Measurements from ENCODE around the gene UPF3B. TPM values are rescaled to one million over a fixed set of nuclear protein-coding genes. Genes with fewer than 3 reads are reported as not detected.
"Not testable (repeated sequence)": the region's sequence is repeated elsewhere in the genome, so short reads cannot be mapped to it uniquely, and the experiment has no call there.

UPF3B gene
- total RNA-seq, 4 donors from 2014 or later: 3.2 to 4.4 (median 3.9) TPM

DNA sequence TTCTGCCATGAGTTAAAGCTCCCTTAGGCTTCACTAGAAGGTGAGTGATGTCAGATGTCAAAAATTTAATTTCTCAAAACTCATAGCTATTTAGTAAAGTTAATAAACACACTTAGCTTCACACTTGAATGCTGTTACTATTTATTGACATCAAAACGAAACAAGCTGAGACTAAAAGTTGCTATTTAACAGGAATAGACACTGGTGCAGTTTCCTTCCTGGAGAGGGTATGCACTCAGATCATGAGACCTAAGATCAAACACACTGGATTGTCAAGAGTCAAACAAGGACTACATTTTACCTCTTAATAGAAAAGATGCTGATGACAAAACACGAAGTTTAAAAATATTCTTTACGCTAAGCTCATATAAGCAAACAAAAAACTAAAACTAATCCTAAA lies 18.9 kb downstream of the UPF3B start:
- no peaks in the 10 kb centered on the region for H3K9me3 ChIP-seq
- peaks cover 8 to 12% of the 10 kb centered on the region in 2 donors for H3K36me3 ChIP-seq
- H3K27me3 ChIP-seq: no peaks in the 10 kb centered on the region
- 91 to 94% methylated on average over 3 of the region's 3 CpGs for WGBS, 2 donors
- H3K27ac ChIP-seq: no peak overlapping the region
- no peak for DNase-seq
- intact Hi-C loops (cut with DNase I): no loop called here
- TF ChIP-seq CTCF (IDR thresholded peaks at IDR 0.05): no peak
- no peak for TF ChIP-seq POLR2A (IDR thresholded peaks at IDR 0.05)
- H3K4me3 ChIP-seq (replicated peaks in 1 of 3): no peak overlapping the region
- H3K4me1 ChIP-seq: no peaks in the 10 kb centered on the region

DNA sequence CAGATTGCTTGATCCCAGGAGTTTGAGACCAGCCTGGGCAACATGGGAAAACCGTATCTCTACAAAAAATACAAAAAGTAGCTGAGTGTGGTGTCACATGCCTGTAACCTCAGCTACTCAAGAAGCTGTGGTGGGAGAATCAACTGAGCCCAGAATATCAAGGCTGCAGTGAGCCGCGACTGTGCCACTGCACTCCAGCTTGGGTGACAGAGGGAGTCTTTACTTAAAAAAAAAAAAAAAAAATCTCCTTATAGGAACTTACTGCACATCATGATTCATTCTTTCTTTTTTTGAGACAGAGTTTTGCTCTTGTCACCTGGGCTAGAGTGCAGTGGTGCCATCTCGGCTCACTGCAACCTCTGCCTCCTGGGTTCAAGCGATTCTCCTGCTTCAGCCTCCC lies 24.3 kb downstream of the UPF3B start:
- H3K36me3 ChIP-seq: no peaks in the 10 kb centered on the region
- no peak overlapping the region for H3K4me3 ChIP-seq (replicated peaks in 1 of 3)
- peak; percentile 35 to 40 for DNase-seq
- TF ChIP-seq CTCF (IDR thresholded peaks at IDR 0.05) (no peak), POLR2A (IDR thresholded peaks at IDR 0.05) (no peak)
- no peak overlapping the region for H3K27ac ChIP-seq
- WGBS, 2 donors: 84 to 85% methylated on average over 5 of the region's 5 CpGs
- H3K4me1 ChIP-seq: no peaks in the 10 kb centered on the region
- intact Hi-C loops (cut with DNase I): no loop called here
- H3K9me3 ChIP-seq: no peaks in the 10 kb centered on the region
- H3K27me3 ChIP-seq: no peaks in the 10 kb centered on the region

DNA sequence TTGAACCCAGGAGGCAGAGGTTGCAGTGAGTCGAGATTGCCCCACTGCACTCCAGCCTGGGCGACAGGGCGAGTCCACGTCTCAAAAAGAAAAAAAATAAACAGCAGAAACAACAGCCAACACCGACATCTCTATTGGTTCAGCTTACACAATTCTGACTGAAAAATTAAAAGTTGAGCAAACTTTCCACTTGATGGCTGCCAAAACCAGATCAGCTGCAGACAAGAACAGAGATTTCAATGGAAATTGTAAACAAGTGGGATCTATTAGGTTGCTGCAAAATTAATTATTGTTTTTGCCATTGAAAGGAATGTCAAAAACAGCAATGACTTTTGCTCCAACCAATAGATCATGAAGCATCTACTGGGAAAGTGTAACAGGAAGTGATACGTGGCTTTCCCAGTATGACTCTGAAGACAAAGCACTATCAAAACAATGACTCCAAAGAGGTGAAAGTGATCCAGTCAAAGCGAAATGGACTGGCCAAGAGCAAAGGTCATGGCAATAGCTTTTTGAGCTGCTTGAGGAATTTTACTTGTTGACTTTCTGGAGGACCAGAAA lies 26.3 kb downstream of the UPF3B start:
- intact Hi-C loops (cut with DNase I): no loop called here
- Histone ChIP-seq H3K4me1 (peaks cover 0 to 14% of the 10 kb centered on the region in 2 donors), H3K9me3 (no peaks in the 10 kb centered on the region), H3K4me3 (replicated peaks in 1 of 3) (no peak overlapping the region), H3K27ac (peak overlapping the region; percentile 26 to 67 (median 44)), H3K27me3 (no peaks in the 10 kb centered on the region), H3K36me3 (no peaks in the 10 kb centered on the region)
- TF ChIP-seq POLR2A (IDR thresholded peaks at IDR 0.05) (no peak), CTCF (IDR thresholded peaks at IDR 0.05) (no peak)
- 51 to 54% methylated on average over 7 of the region's 7 CpGs for WGBS, 2 donors
- DNase-seq: no peak

DNA sequence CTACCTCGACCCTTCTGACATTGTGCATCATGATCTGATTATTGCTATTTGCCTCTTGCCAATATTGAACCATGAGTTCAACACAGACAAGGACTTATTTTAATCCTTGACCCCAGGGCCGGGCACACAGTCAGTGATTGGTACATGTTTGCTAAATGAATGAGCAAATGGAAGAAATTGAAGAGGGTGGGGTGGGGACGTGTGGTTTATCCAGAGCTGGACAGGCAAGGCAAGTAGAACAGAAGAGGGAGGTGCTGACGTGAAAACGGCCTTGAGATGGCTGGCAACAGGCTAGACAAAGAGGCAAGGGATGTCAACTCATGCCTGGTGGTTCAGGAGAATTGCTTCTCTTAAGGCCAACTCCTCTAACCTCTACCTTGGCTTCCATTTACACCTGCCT lies 28.5 kb downstream of the UPF3B start:
- H3K36me3 ChIP-seq; H3K9me3 ChIP-seq; DNase-seq; H3K27ac ChIP-seq; H3K27me3 ChIP-seq; intact Hi-C loops (cut with DNase I); H3K4me3 ChIP-seq (replicated peaks in 1 of 3): not testable (repeated sequence)
- peaks cover 0 to 18% of the 10 kb centered on the region in 2 donors for H3K4me1 ChIP-seq
- WGBS, 2 donors: 70% methylated on average over 2 of the region's 5 CpGs; no CpG with 5 or more reads in 1 of the 2 donors

DNA sequence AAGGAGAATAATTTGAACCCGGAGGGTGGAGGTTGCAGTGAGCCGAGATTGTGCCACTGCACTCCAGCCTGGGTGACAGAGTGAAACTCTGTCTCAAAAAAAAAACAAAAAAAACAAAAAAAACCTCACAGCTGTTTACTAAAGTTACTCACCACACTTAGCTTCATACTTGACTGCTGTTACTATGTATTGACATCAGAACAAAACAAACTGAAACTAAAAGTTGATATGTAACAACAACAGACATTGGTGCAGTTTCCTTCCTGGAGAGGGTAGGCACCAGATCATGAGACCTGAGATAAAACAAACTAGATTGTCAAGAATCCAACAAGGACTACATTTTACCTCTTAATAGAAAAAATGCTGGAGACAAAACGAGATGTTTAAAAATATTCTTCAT lies 31.1 kb downstream of the UPF3B start:
- H3K9me3 ChIP-seq; intact Hi-C loops (cut with DNase I); H3K27me3 ChIP-seq; DNase-seq; H3K36me3 ChIP-seq; H3K4me3 ChIP-seq (replicated peaks in 1 of 3): not testable (repeated sequence)
- 33 to 39% methylated on average over 3 of the region's 3 CpGs for WGBS, 2 donors
- Histone ChIP-seq H3K4me1 (peaks cover 0 to 18% of the 10 kb centered on the region in 2 donors), H3K27ac (peak overlapping the region; percentile 63 to 78 (median 74))

DNA sequence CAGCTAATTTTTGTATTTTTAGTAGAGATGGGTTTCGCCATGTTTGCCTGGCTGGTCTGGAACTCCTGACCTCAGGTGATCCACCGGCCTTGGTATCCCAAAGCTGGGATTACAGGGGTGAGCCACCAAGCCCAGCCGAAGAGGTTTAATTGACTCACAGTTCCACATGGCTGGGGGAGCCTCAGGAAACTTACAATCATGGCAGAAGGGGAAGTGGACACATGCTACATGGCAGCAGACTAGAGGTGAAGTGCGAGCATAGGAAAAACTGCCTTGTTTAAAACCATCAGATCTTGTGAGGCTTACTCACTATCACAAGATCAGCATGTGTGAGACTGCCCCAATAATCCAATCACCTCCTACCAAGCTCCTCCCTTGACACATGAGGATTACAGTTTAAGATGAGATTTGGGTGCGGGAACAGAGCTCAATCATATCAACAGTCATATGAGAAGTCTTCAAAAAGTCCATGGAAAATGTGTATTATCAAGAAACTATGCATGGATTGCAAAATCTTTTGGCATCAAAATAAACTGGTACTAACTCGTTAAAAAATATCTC lies 35.6 kb downstream of the UPF3B start:
- TF ChIP-seq POLR2A (IDR thresholded peaks at IDR 0.05) (no peak), CTCF (IDR thresholded peaks at IDR 0.05) (no peak)
- Histone ChIP-seq H3K4me1 (peaks cover 0 to 11% of the 10 kb centered on the region in 2 donors), H3K9me3 (no peaks in the 10 kb centered on the region), H3K36me3 (no peaks in the 10 kb centered on the region), H3K27ac (no peak overlapping the region), H3K4me3 (replicated peaks in 1 of 3) (no peak overlapping the region), H3K27me3 (no peaks in the 10 kb centered on the region)
- WGBS, 2 donors: 85 to 87% methylated on average over 3 to 6 of the region's 6 CpGs
- no peak for DNase-seq
- intact Hi-C loops (cut with DNase I): no loop called here
